ENCODE measurements around the gene ALDH2.

- TF ChIP-seq CTCF (optimal IDR thresholded peaks at IDR 0.05 in 1 of 3, IDR thresholded peaks at IDR 0.05 in 1 of 3, conservative IDR thresholded peaks at IDR 0.05 in 1 of 3; ENCODE audit: extremely low read depth in 1 of 3, insufficient read depth in 2 of 3, low read length in 3 of 3), result no peak
- no peak for TF ChIP-seq EZH2 (IDR thresholded peaks at IDR 0.05; ENCODE audit: low read length)
These were observed 60.3 kb downstream of the ALDH2 start for GRCh38 chr12:111826992-111827391.

All from keratinocyte (primary cell).